Measurements from ENCODE around the gene LDLRAD4.

Gene LDLRAD4

DNA sequence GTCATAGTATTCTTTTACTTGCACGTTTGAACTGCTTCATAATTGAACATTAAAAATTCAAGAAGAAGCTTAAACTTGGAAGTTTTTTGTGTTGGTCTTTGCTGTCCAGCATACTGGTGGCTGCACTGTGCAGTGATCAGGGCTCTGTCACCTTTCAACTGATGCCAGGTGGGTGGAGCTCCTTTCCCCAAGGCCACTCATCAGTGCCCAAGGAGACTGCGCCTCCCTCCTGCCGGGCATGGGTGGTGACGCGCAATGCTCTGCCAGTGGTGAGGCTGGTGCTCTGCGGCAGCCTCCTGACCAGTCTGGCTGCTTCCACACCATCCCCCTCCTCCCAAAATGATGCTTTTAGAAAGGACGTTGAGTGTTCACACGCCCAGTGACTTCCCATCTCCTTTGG lies 16.0 kb upstream of the LDLRAD4 start:
- Histone ChIP-seq H3K36me3 (ENCODE audit: control insufficient read depth, insufficient read depth, low read length, severe bottlenecking) (no peaks in the 10 kb centered on the region), H3K4me3 (ENCODE audit: low read length) (no peak overlapping the region)
- no peak for DNase-seq (ENCODE audit: low read depth)

GRCh38 chr18:13206301-13206700 lies 12.3 kb upstream of the LDLRAD4 start:
- H3K27me3 ChIP-seq (replicated peaks; ENCODE audit: control insufficient read depth, insufficient read depth, low read length): peaks cover 19% of the 10 kb centered on the region
- no peak for DNase-seq (ENCODE audit: low read depth)
- H3K36me3 ChIP-seq (ENCODE audit: control insufficient read depth, insufficient read depth, low read length, severe bottlenecking): no peaks in the 10 kb centered on the region
- no peaks in the 10 kb centered on the region for H3K9me3 ChIP-seq (ENCODE audit: control insufficient read depth, low read length)
- no peak overlapping the region for H3K4me3 ChIP-seq (ENCODE audit: low read length)
- no peak overlapping the region for H3K9ac ChIP-seq (ENCODE audit: low read length)
- no peaks in the 10 kb centered on the region for H3K4me1 ChIP-seq (ENCODE audit: control insufficient read depth, insufficient read depth, low read length)

More for the DNA sequence above, 16.0 kb upstream of the LDLRAD4 start:
- Histone ChIP-seq H3K27me3 (replicated peaks; ENCODE audit: control insufficient read depth, insufficient read depth, low read length) (peaks cover 6% of the 10 kb centered on the region), H3K9ac (ENCODE audit: low read length) (no peak overlapping the region), H3K9me3 (ENCODE audit: control insufficient read depth, low read length) (peaks cover 18% of the 10 kb centered on the region), H3K4me1 (ENCODE audit: control insufficient read depth, insufficient read depth, low read length) (no peaks in the 10 kb centered on the region)

- H3K4me1 ChIP-seq (ENCODE audit: control insufficient read depth, insufficient read depth, low read length): no peaks in the 10 kb centered on the region
- H3K9me3 ChIP-seq (ENCODE audit: control insufficient read depth, low read length): no peaks in the 10 kb centered on the region
- no peak overlapping the region for H3K4me3 ChIP-seq (ENCODE audit: low read length)
- no peaks in the 10 kb centered on the region for H3K36me3 ChIP-seq (ENCODE audit: control insufficient read depth, insufficient read depth, low read length, severe bottlenecking)
- DNase-seq (ENCODE audit: low read depth): no peak
- H3K27me3 ChIP-seq (replicated peaks; ENCODE audit: control insufficient read depth, insufficient read depth, low read length): peaks cover 29% of the 10 kb centered on the region
- H3K9ac ChIP-seq (ENCODE audit: low read length): no peak overlapping the region
Observed at GRCh38 chr18:13207294-13207693, 11.3 kb upstream of the LDLRAD4 start.

GRCh38 chr18:13211534-13211933 lies 7.0 kb upstream of the LDLRAD4 start:
- Histone ChIP-seq H3K4me1 (ENCODE audit: control insufficient read depth, insufficient read depth, low read length) (no peaks in the 10 kb centered on the region), H3K4me3 (ENCODE audit: low read length) (no peak overlapping the region), H3K27me3 (replicated peaks; ENCODE audit: control insufficient read depth, insufficient read depth, low read length) (peaks cover 57% of the 10 kb centered on the region), H3K9me3 (ENCODE audit: control insufficient read depth, low read length) (no peaks in the 10 kb centered on the region), H3K36me3 (ENCODE audit: control insufficient read depth, insufficient read depth, low read length, severe bottlenecking) (no peaks in the 10 kb centered on the region), H3K9ac (ENCODE audit: low read length) (no peak overlapping the region)
- DNase-seq (ENCODE audit: low read depth): no peak

- no peaks in the 10 kb centered on the region for H3K4me1 ChIP-seq (ENCODE audit: control insufficient read depth, insufficient read depth, low read length)
- no peak overlapping the region for H3K9ac ChIP-seq (ENCODE audit: low read length)
- H3K9me3 ChIP-seq (ENCODE audit: control insufficient read depth, low read length): no peaks in the 10 kb centered on the region
- H3K27me3 ChIP-seq (replicated peaks; ENCODE audit: control insufficient read depth, insufficient read depth, low read length): peaks cover 53% of the 10 kb centered on the region
- DNase-seq (ENCODE audit: low read depth): no peak
- H3K4me3 ChIP-seq (ENCODE audit: low read length): no peak overlapping the region
- no peaks in the 10 kb centered on the region for H3K36me3 ChIP-seq (ENCODE audit: control insufficient read depth, insufficient read depth, low read length, severe bottlenecking)
Observed at GRCh38 chr18:13213036-13213795, 5.3 kb upstream of the LDLRAD4 start.

GRCh38 chr18:13214609-13215008 lies 4.0 kb upstream of the LDLRAD4 start:
- Histone ChIP-seq H3K4me1 (ENCODE audit: control insufficient read depth, insufficient read depth, low read length) (no peaks in the 10 kb centered on the region), H3K9ac (ENCODE audit: low read length) (no peak overlapping the region), H3K27me3 (replicated peaks; ENCODE audit: control insufficient read depth, insufficient read depth, low read length) (peaks cover 54% of the 10 kb centered on the region), H3K4me3 (ENCODE audit: low read length) (no peak overlapping the region), H3K36me3 (ENCODE audit: control insufficient read depth, insufficient read depth, low read length, severe bottlenecking) (no peaks in the 10 kb centered on the region), H3K9me3 (ENCODE audit: control insufficient read depth, low read length) (no peaks in the 10 kb centered on the region)
- no peak for DNase-seq (ENCODE audit: low read depth)

GRCh38 chr18:13216092-13216582 lies 2.4 kb upstream of the LDLRAD4 start:
- DNase-seq (ENCODE audit: low read depth): peak; percentile 81
- Histone ChIP-seq H3K36me3 (ENCODE audit: control insufficient read depth, insufficient read depth, low read length, severe bottlenecking) (no peaks in the 10 kb centered on the region), H3K4me1 (ENCODE audit: control insufficient read depth, insufficient read depth, low read length) (no peaks in the 10 kb centered on the region), H3K4me3 (ENCODE audit: low read length) (no peak overlapping the region), H3K9me3 (ENCODE audit: control insufficient read depth, low read length) (no peaks in the 10 kb centered on the region), H3K27me3 (replicated peaks; ENCODE audit: control insufficient read depth, insufficient read depth, low read length) (peaks cover 66% of the 10 kb centered on the region), H3K9ac (ENCODE audit: low read length) (no peak overlapping the region)

DNA sequence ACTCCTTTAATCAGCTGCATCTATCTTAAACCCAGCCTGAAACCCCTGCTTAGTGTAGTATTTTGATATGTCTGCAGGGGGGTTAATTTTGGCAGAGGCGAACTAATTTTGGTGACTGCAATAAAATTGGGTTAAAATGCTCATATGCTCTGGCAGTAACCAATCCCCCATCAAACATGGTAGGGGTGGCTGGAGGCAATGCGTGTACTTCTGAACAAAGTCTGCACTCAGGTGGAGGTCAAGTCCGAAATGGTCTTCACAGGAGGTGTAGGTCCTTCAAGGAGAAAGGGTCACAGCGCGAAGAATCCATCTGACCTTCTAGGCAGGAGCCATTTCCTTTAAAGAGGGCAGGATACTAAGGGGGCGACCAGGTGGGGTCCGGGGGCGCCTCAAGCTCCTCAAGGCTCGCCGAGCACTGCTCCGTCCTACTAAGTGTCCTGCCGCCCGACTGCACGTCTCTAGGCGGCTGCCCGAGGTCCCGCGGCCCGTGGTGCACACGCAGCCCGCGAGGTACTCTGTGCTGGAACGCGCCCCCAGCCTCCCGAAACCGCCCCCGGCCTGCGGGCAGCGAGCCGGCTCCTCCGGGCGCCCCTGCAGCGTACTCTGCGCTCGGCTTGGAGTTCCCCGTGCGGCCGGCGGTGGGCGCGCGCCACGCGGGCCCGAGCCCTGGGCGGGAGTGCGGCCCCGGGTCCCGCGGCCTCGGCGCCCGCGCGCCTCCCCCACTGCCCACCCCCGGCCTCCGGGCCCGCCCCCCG lies 1.7 kb upstream of the LDLRAD4 start:
- Histone ChIP-seq H3K36me3 (ENCODE audit: control insufficient read depth, insufficient read depth, low read length, severe bottlenecking) (no peaks in the 10 kb centered on the region), H3K9me3 (ENCODE audit: control insufficient read depth, low read length) (no peaks in the 10 kb centered on the region), H3K27me3 (replicated peaks; ENCODE audit: control insufficient read depth, insufficient read depth, low read length) (peaks cover 59% of the 10 kb centered on the region), H3K4me3 (ENCODE audit: low read length) (no peak overlapping the region), H3K4me1 (ENCODE audit: control insufficient read depth, insufficient read depth, low read length) (peaks cover 5% of the 10 kb centered on the region), H3K9ac (ENCODE audit: low read length) (no peak overlapping the region)
- DNase-seq (ENCODE audit: low read depth): peak; percentile 46

DNA sequence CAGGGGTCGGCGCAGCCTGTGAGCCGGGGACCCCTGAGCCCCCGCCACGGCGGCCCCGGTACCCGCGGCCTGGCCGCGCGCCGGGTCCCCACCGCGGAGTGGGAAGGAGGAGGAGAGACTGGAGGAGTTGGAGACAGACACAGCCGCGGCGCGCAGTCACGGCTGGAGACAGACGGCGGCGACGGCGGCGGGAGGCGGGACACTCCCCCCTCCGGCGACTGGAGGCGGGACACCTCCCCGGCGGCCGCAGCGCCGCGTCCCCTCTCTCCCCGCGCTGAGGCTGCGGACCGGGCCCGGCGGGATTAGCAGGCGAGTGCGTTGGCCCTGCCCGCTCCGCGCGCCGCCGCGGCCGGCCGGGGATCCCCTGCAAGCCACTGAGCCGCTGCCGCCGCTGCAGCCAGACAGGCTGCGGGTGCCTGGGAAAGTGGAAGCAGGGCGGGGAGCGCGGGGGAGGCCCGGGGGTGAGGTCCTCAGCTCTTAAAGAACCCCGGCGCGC lies 1.0 kb upstream of the LDLRAD4 start:
- H3K9me3 ChIP-seq (ENCODE audit: control insufficient read depth, low read length): no peaks in the 10 kb centered on the region
- no peaks in the 10 kb centered on the region for H3K36me3 ChIP-seq (ENCODE audit: control insufficient read depth, insufficient read depth, low read length, severe bottlenecking)
- H3K4me3 ChIP-seq (ENCODE audit: low read length): peak overlapping the region; percentile 67
- H3K9ac ChIP-seq (ENCODE audit: low read length): no peak overlapping the region
- peaks cover 53% of the 10 kb centered on the region for H3K27me3 ChIP-seq (replicated peaks; ENCODE audit: control insufficient read depth, insufficient read depth, low read length)
- peak; percentile 41 for DNase-seq (ENCODE audit: low read depth)
- peaks cover 11% of the 10 kb centered on the region for H3K4me1 ChIP-seq (ENCODE audit: control insufficient read depth, insufficient read depth, low read length)

- peaks cover 48% of the 10 kb centered on the region for H3K27me3 ChIP-seq (replicated peaks; ENCODE audit: control insufficient read depth, insufficient read depth, low read length)
- H3K4me3 ChIP-seq (ENCODE audit: low read length): peak overlapping the region; percentile 18
- H3K4me1 ChIP-seq (ENCODE audit: control insufficient read depth, insufficient read depth, low read length): peaks cover 15% of the 10 kb centered on the region
- DNase-seq (ENCODE audit: low read depth): peak; percentile 8
- H3K9me3 ChIP-seq (ENCODE audit: control insufficient read depth, low read length): no peaks in the 10 kb centered on the region
- no peak overlapping the region for H3K9ac ChIP-seq (ENCODE audit: low read length)
- no peaks in the 10 kb centered on the region for H3K36me3 ChIP-seq (ENCODE audit: control insufficient read depth, insufficient read depth, low read length, severe bottlenecking)
Observed at GRCh38 chr18:13217971-13218367, 591 bp upstream of the LDLRAD4 start.

- no peaks in the 10 kb centered on the region for H3K9me3 ChIP-seq (ENCODE audit: control insufficient read depth, low read length)
- no peaks in the 10 kb centered on the region for H3K36me3 ChIP-seq (ENCODE audit: control insufficient read depth, insufficient read depth, low read length, severe bottlenecking)
- H3K27me3 ChIP-seq (replicated peaks; ENCODE audit: control insufficient read depth, insufficient read depth, low read length): peaks cover 43% of the 10 kb centered on the region
- no peak overlapping the region for H3K4me3 ChIP-seq (ENCODE audit: low read length)
- H3K4me1 ChIP-seq (ENCODE audit: control insufficient read depth, insufficient read depth, low read length): peaks cover 15% of the 10 kb centered on the region
- no peak for DNase-seq (ENCODE audit: low read depth)
- H3K9ac ChIP-seq (ENCODE audit: low read length): no peak overlapping the region
Observed at GRCh38 chr18:13218997-13219396, 437 bp downstream of the LDLRAD4 start.

Measured in adipocyte (in vitro differentiated cells).